SH-SY5Y (cell line): ENCODE data around the gene FGF12.

Experiments used
- GATA2 ChIP-seq: IDR thresholded peaks from 2 replicates; pipeline ENCODE4 v1.6.1; 2011; ENCODE audit warnings: mild to moderate bottlenecking, low read depth, low read length
- GATA3 ChIP-seq: IDR thresholded peaks from 2 replicates; pipeline ENCODE4 v1.6.1; 2011; ENCODE audit warnings: low read depth, mild to moderate bottlenecking, low read length, moderate library complexity

- TF ChIP-seq GATA3 = no peak
- no peak for TF ChIP-seq GATA2
Observed at GRCh38 chr3:192501401-192501800, 225.9 kb downstream of the FGF12 start.
